HCT116 (cell line): ENCODE measurements around the gene CNKSR1. TPM values are rescaled to one million over a fixed set of nuclear protein-coding genes. Genes with fewer than 3 reads are reported as not detected.

ENCODE experiments used
- ATAC-seq: fragments of 200-7000 bp; cut with Tn5 transposase; 2 replicates; pipeline ENCODE4 v1.9.1; 2020; ENCODE audit warnings: mild to moderate bottlenecking, moderate library complexity
- BruUV-seq: library from RNA; stranded (reverse); fragments of 400-500 nt; replicated peaks from 2 replicates; lab custom pipeline; 2021; lab: Mats Ljungman, UMichigan
- CTCF ChIA-PET: fragments of 300-600 bp; sonication (Branson Sonifier 250); formaldehyde crosslinking; loops from one replicate; lab custom pipeline; 2021; ENCODE audit warnings: antibody characterized with exemption; lab: Charles Lee
- POLR2A ChIA-PET: fragments of 300-600, 350-600 bp; sonication (Branson Sonifier 250); formaldehyde crosslinking; loops from one replicate; lab custom pipeline; 2021; ENCODE audit warnings: antibody characterized with exemption; lab: Charles Lee
- RAD21 ChIA-PET, 2 experiments: fragments of 300-600 bp; sonication (Branson Sonifier 250); formaldehyde crosslinking; loops; one replicate each; lab custom pipeline; 2023; ENCODE audit warnings: low total read pairs in 2 of 2; ENCODE audit not compliant: uncharacterized antibody in 2 of 2, unreplicated experiment in 2 of 2, low non-redundant PET in 1 of 2; lab: Charles Lee
- DNase-seq: peaks from one replicate; pipeline ENCODE4 v3.0.0-alpha.2; 2010; ENCODE audit warnings: low read depth, low spot score
- H2AFZ ChIP-seq: fragments of 200-600 bp; shearing (Covaris generic), sonication (generic); 2 replicates; pipeline ENCODE4 v1.6.1; 2017; ENCODE audit warnings: low read depth, mixed run types, mixed read lengths, antibody characterized with exemption, low read length; ENCODE audit not compliant: poor library complexity, severe bottlenecking
- H3K27ac ChIP-seq: 2 replicates; pipeline ENCODE4 v1.5.1; 2012; ENCODE audit warnings: low read depth, low read length
- H3K27me3 ChIP-seq: fragments of 200-600 bp; sonication (generic); 2 replicates; pipeline ENCODE4 v1.6.1; 2016; ENCODE audit warnings: mixed run types, low read length, mixed read lengths; ENCODE audit not compliant: insufficient read depth
- H3K36me3 ChIP-seq, 2 experiments: fragments of 200-500 bp in 1 of 2; fragments of 200-600 bp in 1 of 2; sonication (Bioruptor generic) in 1 of 2; sonication (generic) in 1 of 2; 2 replicates each; pipeline versions ENCODE4 v1.5.1 to v1.6.1; 2014 to 2016; ENCODE audit warnings: low read length in 2 of 2, inconsistent platforms in 1 of 2, mixed read lengths in 1 of 2, mixed run types in 1 of 2; ENCODE audit not compliant: insufficient read depth in 2 of 2, control insufficient read depth in 1 of 2
- H3K4me1 ChIP-seq, 2 experiments: fragments of 200-600 bp in 1 of 2; sonication (generic) in 1 of 2; 2 replicates each; pipeline versions ENCODE4 v1.5.1 to v1.6.1; 2012 to 2017; ENCODE audit warnings: low read length in 2 of 2, inconsistent platforms in 1 of 2, mild to moderate bottlenecking in 1 of 2, mixed read lengths in 1 of 2, mixed run types in 1 of 2, moderate library complexity in 1 of 2; ENCODE audit not compliant: insufficient read depth in 2 of 2, control insufficient read depth in 1 of 2
- H3K4me2 ChIP-seq: fragments of 200-600 bp; sonication (generic); 2 replicates; pipeline ENCODE4 v1.6.1; 2017; ENCODE audit warnings: mixed run types, low read length, mixed read lengths
- H3K4me3 ChIP-seq, 2 experiments: fragments of 200-600 bp in 1 of 2; sonication (generic) in 1 of 2; replicated peaks in 1 of 2; 2 replicates each; pipeline ENCODE4 v1.5.1; 2011 to 2016; ENCODE audit warnings: low read length in 2 of 2, control low read depth in 1 of 2, low read depth in 1 of 2, mild to moderate bottlenecking in 1 of 2, mixed read lengths in 1 of 2, mixed run types in 1 of 2
- H3K79me2 ChIP-seq: fragments of 200-600 bp; sonication (generic); 2 replicates; pipeline ENCODE4 v1.6.1; 2017; ENCODE audit warnings: mild to moderate bottlenecking, mixed run types, low read length, moderate library complexity, mixed read lengths; ENCODE audit not compliant: insufficient read depth
- H3K9ac ChIP-seq: fragments of 200-600 bp; sonication (generic); 2 replicates; pipeline ENCODE4 v1.6.1; 2016; ENCODE audit warnings: low read length, mixed read lengths
- H3K9me2 ChIP-seq: fragments of 200-600 bp; sonication (generic), shearing (Covaris generic); 2 replicates; pipeline ENCODE4 v1.6.1; 2017; ENCODE audit warnings: mixed run types, mild to moderate bottlenecking, moderate library complexity; ENCODE audit not compliant: insufficient read depth
- H3K9me3 ChIP-seq, 2 experiments: fragments of 200-500 bp in 1 of 2; fragments of 200-600 bp in 1 of 2; sonication (Bioruptor generic) in 1 of 2; sonication (generic) in 1 of 2; 2 replicates each; pipeline ENCODE4 v1.6.1; 2014 to 2017; ENCODE audit warnings: low read length in 2 of 2, mixed read lengths in 2 of 2, inconsistent platforms in 1 of 2, low read depth in 1 of 2, mild to moderate bottlenecking in 1 of 2, mixed run types in 1 of 2, moderate library complexity in 1 of 2; ENCODE audit not compliant: control insufficient read depth in 1 of 2, insufficient read depth in 1 of 2
- H4K20me1 ChIP-seq: fragments of 200-600 bp; sonication (generic), shearing (Covaris generic); 2 replicates; pipeline ENCODE4 v1.6.1; 2017; ENCODE audit warnings: mixed run types, mild to moderate bottlenecking, moderate library complexity; ENCODE audit not compliant: insufficient read depth
- CBX3 ChIP-seq: IDR thresholded peaks from 2 replicates; pipeline ENCODE4 v1.6.1; 2012; ENCODE audit warnings: low read depth
- EZH2 ChIP-seq: fragments of 200-600 bp; sonication (generic); IDR thresholded peaks from 2 replicates; pipeline ENCODE4 v1.6.1; 2017; ENCODE audit warnings: antibody characterized with exemption, mixed run types
- EZH2phosphoT487 ChIP-seq: fragments of 200-600 bp; IDR thresholded peaks from 2 replicates; pipeline ENCODE4 v1.6.1; 2018; ENCODE audit warnings: antibody characterized with exemption, borderline replicate concordance
- FOSL1 ChIP-seq: IDR thresholded peaks from 2 replicates; pipeline ENCODE4 v1.6.1; 2012; ENCODE audit warnings: low read depth
- MAX ChIP-seq: IDR thresholded peaks from 2 replicates; pipeline ENCODE4 v1.6.1; 2012
- POLR2A ChIP-seq: IDR thresholded peaks from 2 replicates; pipeline ENCODE4 v1.7.0; 2011; ENCODE audit warnings: borderline replicate concordance; ENCODE audit not compliant: insufficient read depth, insufficient read length; ENCODE audit errors: extremely low read depth
- POLR2AphosphoS5 ChIP-seq: IDR thresholded peaks from 2 replicates; pipeline ENCODE4 v1.6.1; 2011; ENCODE audit warnings: mild to moderate bottlenecking, low read depth, low read length, moderate library complexity
- SIN3A ChIP-seq: IDR thresholded peaks from 2 replicates; pipeline ENCODE4 v1.6.1; 2012; ENCODE audit warnings: low read depth
- SP1 ChIP-seq: IDR thresholded peaks from 2 replicates; pipeline ENCODE4 v1.6.1; 2012; ENCODE audit warnings: low read depth
- SRF ChIP-seq: IDR thresholded peaks from 2 replicates; pipeline ENCODE4 v1.6.1; 2012; ENCODE audit warnings: low read depth
- ZFX ChIP-seq: fragments of 450-650 bp; IDR thresholded peaks from 2 replicates; pipeline ENCODE4 v1.6.1; 2017
- ZNF274 ChIP-seq: fragments of 200-500 bp; sonication (Bioruptor generic); IDR thresholded peaks from 2 replicates; pipeline ENCODE4 v1.6.1; 2014; ENCODE audit warnings: mild to moderate bottlenecking, low read depth, low read length, inconsistent platforms
- intact Hi-C: fragments of 100-400 bp; cut with micrococcal nuclease; formaldehyde crosslinking; loops from 2 replicates; pipeline ENCODE4 v1.10.0; 2022
- total RNA-seq: library from RNA; stranded (reverse); gene quantifications from one replicate; pipeline ENCODE4 v1.2.1, GENCODE V29; 2021; ENCODE audit not compliant: unreplicated experiment

Gene CNKSR1
- total RNA-seq, 1 experiment from 2014 or later = 26.6 TPM

DNA sequence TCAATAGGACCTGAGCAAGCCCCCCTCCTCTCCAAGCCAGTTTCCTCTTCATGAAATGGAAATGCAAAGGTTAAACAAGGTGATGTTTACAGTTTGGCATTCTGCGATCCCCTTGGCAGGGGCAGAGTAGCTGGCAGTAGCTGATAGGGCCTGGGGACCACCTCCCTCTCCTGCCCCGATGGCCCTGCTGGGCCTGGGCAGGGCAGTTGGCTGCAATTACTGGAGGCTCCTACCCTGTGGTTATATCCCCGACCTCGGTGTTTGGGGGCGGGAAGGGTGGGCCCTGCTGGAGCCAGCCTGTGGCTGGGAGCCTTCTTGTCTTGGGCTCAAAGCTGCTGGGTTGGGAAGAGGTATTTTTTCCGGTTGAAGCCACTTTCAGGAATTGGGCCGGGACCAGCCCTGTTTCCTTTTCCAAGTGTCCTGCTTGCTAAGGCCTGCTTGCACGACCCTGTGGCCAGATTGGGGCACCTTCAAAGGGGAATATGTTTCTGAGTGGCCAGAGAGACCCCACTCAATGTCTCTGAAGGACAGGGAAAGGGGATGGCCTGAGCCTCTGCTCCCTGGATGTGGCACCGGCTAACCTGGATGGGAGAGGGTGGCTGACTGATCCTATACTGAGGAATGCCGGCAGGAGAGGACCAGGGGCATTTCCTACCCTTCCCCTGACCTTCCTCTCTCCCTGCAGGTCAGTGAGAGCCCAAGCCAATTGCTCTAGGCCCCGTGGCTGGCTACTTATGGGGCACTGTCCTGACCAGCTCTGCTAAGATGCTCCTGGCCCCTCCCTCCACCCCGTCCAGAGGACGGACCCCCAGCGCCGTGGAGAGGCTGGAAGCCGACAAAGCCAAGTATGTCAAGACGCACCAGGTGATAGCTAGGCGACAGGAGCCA lies 16.5 kb upstream of the CNKSR1 start:
- TF ChIP-seq SP1 (no peak), POLR2A (no peak), CBX3 (no peak), ZNF274 (no peak), POLR2AphosphoS5 (no peak), FOSL1 (no peak), SRF (no peak), EZH2phosphoT487 (no peak), SIN3A (no peak), ZFX (no peak), MAX (no peak), EZH2 (no peak)
- Histone ChIP-seq H3K9me2 (no peaks in the 10 kb centered on the region), H3K36me3 (no peaks in the 10 kb centered on the region), H3K27ac (no peak overlapping the region), H3K4me2 (peak overlapping the region; percentile 94), H3K79me2 (no peaks in the 10 kb centered on the region), H3K4me3 (no peak overlapping the region), H3K9me3 (no peaks in the 10 kb centered on the region), H3K27me3 (no peaks in the 10 kb centered on the region), H3K4me1 (peaks cover 20 to 58% of the 10 kb centered on the region in 2 experiments), H2AFZ (no peak overlapping the region), H4K20me1 (no peaks in the 10 kb centered on the region), H3K9ac (no peak overlapping the region)
- DNase-seq (no peak), ATAC-seq (no peak)
- intact Hi-C loops = no loop called here
- POLR2A ChIA-PET = interaction anchor here (1.5 kb wide), 1 partner anchor 9 kb away, joined by 4 read pairs; the partner anchor contains the start of gene ZNF593
- RAD21 ChIA-PET = interaction anchor here in 1 of 2 experiments (0.5 kb wide), 1 partner anchor 1487 kb away, joined by 3 read pairs; no protein-coding TSS in a partner anchor
- BruUV-seq = no TSS peak
- CTCF ChIA-PET = interaction anchor here (0.8 kb wide), 1 partner anchor 9 kb away, joined by 3 read pairs; the partner anchor contains the start of gene ZNF593
